ENCODE results near the gene POLG. TPM values are rescaled to one million over a fixed set of nuclear protein-coding genes. Genes with fewer than 3 reads are reported as not detected.

POLG gene
- polyA plus RNA-seq, 6 donors from 2014 or later: 23.7 to 61.3 (median 28.5) TPM

DNA sequence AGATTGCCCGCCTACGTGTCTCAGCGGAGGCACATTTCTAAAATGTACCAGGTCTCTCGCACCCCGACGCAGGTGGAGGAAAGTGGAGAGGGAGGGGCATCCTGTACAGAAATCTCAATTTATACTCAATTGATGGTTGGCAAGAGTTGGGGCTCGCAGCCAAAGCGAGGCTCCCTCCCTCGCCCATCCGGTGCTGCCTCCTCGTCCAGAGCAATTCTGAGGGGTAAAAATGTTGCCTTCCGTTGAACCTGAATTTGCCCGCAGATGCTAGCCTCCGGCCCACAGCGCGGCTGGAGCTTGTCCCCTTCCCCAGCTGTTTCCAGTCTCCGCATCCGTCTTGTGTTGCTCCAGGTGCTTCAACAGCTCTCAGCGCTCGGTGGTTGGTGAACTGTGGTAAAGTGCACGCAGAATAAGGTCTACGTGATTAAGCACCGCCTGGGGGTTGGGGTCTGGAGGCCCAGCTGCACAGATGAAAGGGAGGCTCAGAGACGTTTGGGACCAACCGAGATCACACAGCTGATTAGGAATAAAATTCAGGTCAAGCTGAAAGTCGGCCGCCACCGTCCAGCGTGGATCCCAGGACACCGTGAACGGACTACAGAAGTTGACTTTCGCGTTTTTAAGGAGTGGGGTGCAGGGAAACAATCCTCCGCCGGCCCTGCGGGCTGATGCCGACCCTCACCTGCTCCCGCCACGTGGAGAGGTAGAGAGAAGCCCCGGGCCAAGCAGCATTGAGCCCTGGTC, 846 bp upstream of the POLG start:
- peak; percentile 7 for ATAC-seq (ENCODE audit: low read depth in 2 of 2)
- peaks cover 0 to 6% (median 4%) of the 10 kb centered on the region in 7 donors for H3K9me3 Mint-ChIP-seq

DNA sequence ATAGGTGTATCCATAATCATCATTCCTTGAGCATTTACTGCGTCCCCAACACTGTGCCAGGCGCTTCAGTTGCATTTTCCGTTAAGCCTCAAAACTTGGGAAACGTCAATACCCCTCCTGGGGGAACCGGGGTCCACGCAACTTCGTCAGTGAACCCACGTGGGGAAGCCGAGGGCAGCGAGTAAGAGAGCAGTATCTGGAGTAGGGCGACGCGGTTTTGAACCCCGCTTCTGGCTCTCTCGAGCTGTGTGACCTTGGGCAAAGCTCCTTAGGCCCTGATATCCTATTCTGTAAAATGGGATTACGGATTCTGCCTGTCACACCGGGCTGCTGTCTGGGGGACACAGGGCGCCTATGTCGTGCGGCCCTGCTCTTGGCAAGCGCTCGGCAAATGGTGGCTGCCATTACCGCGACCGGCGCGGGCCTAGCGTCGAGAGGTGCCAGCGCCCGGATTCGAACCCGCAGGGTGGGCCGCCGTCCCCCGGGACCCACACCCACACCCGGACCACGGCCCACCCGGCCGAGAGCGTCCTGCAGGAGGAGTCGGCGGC, 590 bp downstream of the POLG start:
- H3K27me3 Mint-ChIP-seq: peaks cover 0 to 7% (median 5%) of the 10 kb centered on the region in 3 donors
- H3K27ac Mint-ChIP-seq: peak overlapping the region; percentile 26 to 100 (median 44)
- H3K4me3 Mint-ChIP-seq: peak overlapping the region; percentile 73 to 95 (median 86)
- peaks cover 7 to 12% of the 10 kb centered on the region in 2 donors for H3K36me3 Mint-ChIP-seq
- ATAC-seq (ENCODE audit: low read depth in 2 of 2): no peak
- peaks cover 0 to 6% (median 4%) of the 10 kb centered on the region in 7 donors for H3K9me3 Mint-ChIP-seq
- peaks cover 32 to 56% (median 44%) of the 10 kb centered on the region in 3 donors for H3K4me1 Mint-ChIP-seq
- DNase-seq: no peak

More for the DNA sequence above, 846 bp upstream of the POLG start:
- Mint-ChIP-seq H3K36me3 (peaks cover 7 to 8% of the 10 kb centered on the region in 2 donors), H3K4me1 (peaks cover 28 to 46% (median 38%) of the 10 kb centered on the region in 3 donors), H3K27me3 (peaks cover 0 to 7% (median 5%) of the 10 kb centered on the region in 3 donors), H3K27ac (peak overlapping the region; percentile 92 to 100 (median 100)), H3K4me3 (peak overlapping the region; percentile 85 to 97 (median 94))
- DNase-seq: peak; percentile 42

DNA sequence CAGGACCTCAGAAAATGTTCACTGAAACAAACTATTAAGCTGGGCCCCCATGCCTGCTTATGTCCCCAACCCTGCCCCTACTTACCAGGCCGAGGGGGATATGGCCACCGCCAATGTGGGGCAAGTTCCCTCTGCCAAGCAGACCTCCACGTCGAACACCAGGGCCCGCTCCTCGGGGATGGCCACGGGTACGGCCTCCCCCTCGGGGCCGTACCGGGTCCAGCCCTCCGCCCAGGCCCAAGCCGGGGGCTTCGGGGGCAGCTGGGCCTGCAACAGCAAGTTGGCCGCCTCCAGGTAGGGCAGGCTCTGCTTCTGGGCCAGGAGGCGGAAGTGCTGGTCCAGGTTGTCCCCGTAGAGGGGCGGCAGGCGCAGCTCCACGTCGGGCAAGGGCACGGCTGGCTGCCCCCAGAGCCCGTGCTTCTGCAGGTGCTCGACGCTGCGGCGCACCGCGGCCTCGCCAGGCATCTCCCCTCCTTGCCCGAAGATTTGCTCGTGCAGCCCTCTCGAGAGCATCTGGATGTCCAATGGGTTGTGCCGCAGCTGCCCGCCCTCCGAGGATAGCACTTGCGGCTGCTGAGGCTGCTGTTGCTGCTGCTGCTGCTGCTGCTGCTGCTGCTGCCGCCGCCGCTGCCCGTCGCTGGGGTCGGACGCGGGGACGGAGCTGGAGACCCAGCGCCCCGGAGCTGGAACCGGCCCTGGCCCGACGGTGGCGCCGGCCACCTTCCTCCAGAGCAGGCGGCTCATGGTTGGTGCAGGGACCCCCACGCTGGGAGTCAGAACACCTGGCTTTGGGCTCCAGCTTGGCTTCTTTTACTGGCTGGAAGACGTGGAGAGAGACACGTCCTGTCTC, 1.4 kb downstream of the POLG start:
- peaks cover 0 to 6% (median 4%) of the 10 kb centered on the region in 7 donors for H3K9me3 Mint-ChIP-seq
- H3K4me1 Mint-ChIP-seq: peaks cover 32 to 56% (median 44%) of the 10 kb centered on the region in 3 donors
- peak overlapping the region in 4 of 6 donors; percentile 66 to 87 (median 72) for H3K27ac Mint-ChIP-seq
- H3K36me3 Mint-ChIP-seq: peaks cover 7 to 12% of the 10 kb centered on the region in 2 donors
- no peak for DNase-seq
- H3K4me3 Mint-ChIP-seq: peak overlapping the region; percentile 73 to 95 (median 86)
- no peak for ATAC-seq (ENCODE audit: low read depth in 2 of 2)
- peaks cover 0 to 7% (median 5%) of the 10 kb centered on the region in 3 donors for H3K27me3 Mint-ChIP-seq

DNA sequence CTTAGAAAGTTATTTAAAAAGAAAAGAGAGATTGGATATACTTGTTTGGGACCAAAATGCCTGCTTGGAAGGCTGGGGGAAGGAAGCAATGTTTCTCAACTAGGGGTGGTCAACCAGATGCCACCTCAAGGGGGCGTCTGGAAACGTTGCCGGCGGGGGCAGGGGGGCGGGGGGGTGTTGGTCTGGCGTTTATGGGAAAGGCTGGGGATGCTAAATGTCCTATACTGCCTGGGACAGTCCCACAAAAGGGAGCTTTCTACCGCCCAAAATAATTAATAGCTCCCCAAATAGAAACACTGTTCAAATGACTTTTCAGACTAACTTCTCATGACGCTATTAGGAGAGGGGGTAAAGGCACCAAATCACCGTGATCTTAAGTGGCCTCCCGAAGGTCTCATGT, 2.2 kb downstream of the POLG start:
- no peak for DNase-seq
- Mint-ChIP-seq H3K4me1 (peaks cover 35 to 58% (median 44%) of the 10 kb centered on the region in 3 donors), H3K36me3 (peaks cover 7 to 12% of the 10 kb centered on the region in 2 donors)

DNA sequence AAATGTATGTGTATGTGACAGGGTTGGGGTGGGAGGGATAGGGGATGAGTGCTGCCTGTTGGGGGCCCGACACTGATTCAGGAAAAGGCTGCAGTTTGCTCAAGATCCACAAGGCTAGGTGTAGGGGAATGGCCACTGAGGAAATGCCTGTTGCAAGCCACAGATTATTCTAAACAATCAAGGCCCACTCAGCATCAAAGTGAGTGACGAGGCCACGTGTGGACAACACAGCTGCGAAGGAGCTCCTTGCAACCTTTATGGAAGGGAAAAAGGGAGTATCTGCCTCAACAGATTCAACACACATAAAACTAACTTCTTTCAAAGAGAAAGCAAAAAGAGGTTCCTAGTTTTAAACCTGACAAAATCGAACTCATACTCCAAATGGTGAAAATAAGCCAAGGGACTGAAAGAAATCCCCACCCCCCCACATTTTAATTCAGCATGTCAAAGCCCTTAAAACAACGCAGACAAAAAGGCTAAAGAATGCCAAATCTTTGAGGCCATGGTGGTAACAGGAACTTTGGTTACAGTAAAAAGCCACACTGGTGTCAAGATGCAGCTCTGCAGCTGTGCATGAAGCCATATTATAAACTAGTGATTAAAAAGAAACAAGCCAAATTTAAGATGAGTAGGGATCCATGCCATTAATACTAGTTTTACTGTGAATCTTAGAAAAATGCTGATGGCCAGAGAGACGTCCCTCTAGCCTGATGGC, 3.6 kb downstream of the POLG start:
- H3K36me3 Mint-ChIP-seq: peaks cover 12 to 14% of the 10 kb centered on the region in 2 donors
- H3K27ac Mint-ChIP-seq: no peak overlapping the region
- H3K4me3 Mint-ChIP-seq: peak overlapping the region in 2 of 8 donors; percentile 79 to 85
- ATAC-seq (ENCODE audit: low read depth in 2 of 2) (no peak), DNase-seq (no peak)
- H3K9me3 Mint-ChIP-seq: peaks cover 0 to 6% (median 4%) of the 10 kb centered on the region in 7 donors
- peaks cover 0 to 7% (median 5%) of the 10 kb centered on the region in 3 donors for H3K27me3 Mint-ChIP-seq
- peaks cover 39 to 50% (median 44%) of the 10 kb centered on the region in 3 donors for H3K4me1 Mint-ChIP-seq

More for the DNA sequence above, 2.2 kb downstream of the POLG start:
- Mint-ChIP-seq H3K4me3 (peak overlapping the region; percentile 44 to 85 (median 72)), H3K27me3 (peaks cover 0 to 7% (median 5%) of the 10 kb centered on the region in 3 donors), H3K9me3 (peaks cover 0 to 6% (median 4%) of the 10 kb centered on the region in 7 donors), H3K27ac (peak overlapping the region in 4 of 6 donors; percentile 66 to 87 (median 72))
- no peak for ATAC-seq (ENCODE audit: low read depth in 2 of 2)

DNA sequence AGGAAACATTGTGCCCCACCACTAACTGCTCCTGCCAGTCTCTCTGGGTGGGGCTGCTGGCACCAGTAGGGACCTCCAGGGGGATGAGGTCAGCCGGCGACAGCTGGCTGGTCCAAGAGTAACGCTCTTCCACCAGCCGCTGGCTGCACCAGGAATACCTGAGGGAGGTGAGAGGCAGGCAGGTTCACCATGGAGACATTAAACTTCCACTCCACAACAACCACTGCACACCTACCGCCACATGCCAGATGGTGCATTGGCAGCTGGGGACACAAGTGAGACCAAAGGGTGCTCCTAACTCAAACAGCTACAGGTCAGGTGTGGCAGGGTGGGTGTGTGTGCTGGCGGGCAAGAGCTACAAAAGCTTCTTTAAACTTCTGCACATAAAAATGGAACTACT, 4.5 kb downstream of the POLG start:
- Mint-ChIP-seq H3K27ac (peak overlapping the region in 1 of 6 donors; percentile 44), H3K9me3 (peaks cover 0 to 5% (median 4%) of the 10 kb centered on the region in 7 donors), H3K27me3 (peaks cover 0 to 6% (median 5%) of the 10 kb centered on the region in 3 donors), H3K36me3 (peaks cover 12% of the 10 kb centered on the region in 2 donors), H3K4me1 (peaks cover 34 to 42% (median 37%) of the 10 kb centered on the region in 3 donors), H3K4me3 (peak overlapping the region in 2 of 8 donors; percentile 21 to 66)
- no peak for DNase-seq
- ATAC-seq (ENCODE audit: low read depth in 2 of 2): no peak

DNA sequence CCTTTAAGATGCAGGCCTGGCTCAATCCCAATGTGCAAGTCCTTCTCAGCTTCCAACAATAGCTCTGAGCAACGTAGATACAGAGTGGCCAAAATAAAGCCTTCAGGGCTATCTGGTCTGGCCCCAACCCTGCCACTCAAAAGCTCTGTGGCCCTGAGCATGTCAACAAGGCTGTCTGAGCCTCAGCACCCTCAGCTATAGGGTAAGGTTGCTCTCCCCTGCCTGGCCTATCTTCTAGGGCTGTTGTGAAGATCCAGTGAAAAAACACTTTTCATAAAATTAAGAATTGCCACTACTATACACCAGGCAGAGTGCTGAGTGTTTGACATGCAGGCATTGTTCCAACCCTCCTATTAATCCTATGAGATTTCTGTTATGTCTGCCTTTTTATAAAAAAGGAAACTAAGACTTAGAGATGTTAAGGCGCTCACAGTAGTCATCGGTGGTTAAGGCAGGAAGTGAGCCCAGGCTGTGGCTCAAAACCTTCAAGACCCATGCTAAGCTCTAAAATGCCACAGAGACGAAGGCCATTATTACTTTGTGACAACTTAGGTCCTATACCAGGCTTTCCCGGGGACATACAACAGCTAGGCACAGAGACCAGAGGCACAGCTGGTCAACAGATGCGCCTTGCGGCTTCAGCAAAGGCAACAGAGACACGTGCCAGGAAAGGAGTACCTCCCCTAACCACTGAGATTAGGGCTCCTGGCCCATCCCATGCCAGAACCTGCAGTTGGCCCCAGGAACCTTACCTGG, 5.1 kb downstream of the POLG start:
- peak overlapping the region in 1 of 8 donors; percentile 66 for H3K4me3 Mint-ChIP-seq
- H3K36me3 Mint-ChIP-seq: peaks cover 8 to 12% of the 10 kb centered on the region in 2 donors
- ATAC-seq (ENCODE audit: low read depth in 2 of 2): no peak
- H3K27me3 Mint-ChIP-seq: peaks cover 0 to under 1% (median 0%) of the 10 kb centered on the region in 3 donors
- peaks cover 34 to 39% (median 37%) of the 10 kb centered on the region in 3 donors for H3K4me1 Mint-ChIP-seq
- H3K27ac Mint-ChIP-seq: peak overlapping the region in 2 of 6 donors; percentile 1 to 86
- no peaks in the 10 kb centered on the region for H3K9me3 Mint-ChIP-seq
- no peak for DNase-seq

DNA sequence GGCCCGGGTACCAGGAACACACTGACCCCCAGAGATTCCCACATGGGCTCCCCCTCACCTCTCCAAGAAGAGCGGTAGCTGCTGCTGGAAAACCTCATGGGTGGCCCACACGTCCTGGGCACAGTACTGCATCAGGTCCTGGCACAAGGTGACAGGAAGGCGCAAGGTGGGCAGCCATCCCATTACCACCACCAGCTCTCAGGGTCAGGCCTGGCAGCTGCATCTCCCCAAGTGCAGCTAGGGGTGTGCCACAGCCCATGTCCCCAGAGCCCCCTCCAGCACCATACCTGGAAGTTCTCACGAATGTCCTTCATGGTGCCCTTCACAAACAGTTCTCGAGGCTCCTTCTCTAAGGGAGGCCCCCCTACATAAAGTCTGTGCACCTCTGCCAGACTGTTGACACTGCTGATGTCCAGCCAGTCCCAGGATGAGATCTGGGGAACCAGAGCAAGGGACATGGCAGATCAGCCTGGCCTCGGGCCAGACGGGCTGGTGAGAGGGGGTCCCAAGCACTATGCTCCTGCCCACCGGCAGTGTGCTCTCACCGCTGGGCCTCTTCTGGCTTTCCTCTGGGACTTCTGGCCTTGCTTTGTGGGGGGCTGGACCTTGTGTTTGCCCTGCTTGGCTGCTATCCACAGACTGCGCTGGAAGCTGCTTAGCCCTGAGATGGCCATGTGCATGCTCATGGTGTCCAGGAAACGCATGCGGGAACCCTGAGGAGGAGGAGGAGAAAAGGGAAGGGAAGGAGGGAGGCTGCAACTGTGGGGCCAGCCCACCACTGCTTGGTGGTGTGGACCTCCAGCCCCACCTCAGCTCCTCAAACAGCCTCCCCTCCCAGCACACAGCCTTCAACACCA, 6.0 kb downstream of the POLG start:
- DNase-seq: no peak
- no peaks in the 10 kb centered on the region for H3K9me3 Mint-ChIP-seq
- no peaks in the 10 kb centered on the region for H3K27me3 Mint-ChIP-seq
- ATAC-seq (ENCODE audit: low read depth in 2 of 2): no peak
- peaks cover 8 to 18% of the 10 kb centered on the region in 2 donors for H3K36me3 Mint-ChIP-seq
- peaks cover 36 to 44% (median 39%) of the 10 kb centered on the region in 3 donors for H3K4me1 Mint-ChIP-seq
- no peak overlapping the region for H3K4me3 Mint-ChIP-seq
- no peak overlapping the region for H3K27ac Mint-ChIP-seq

DNA sequence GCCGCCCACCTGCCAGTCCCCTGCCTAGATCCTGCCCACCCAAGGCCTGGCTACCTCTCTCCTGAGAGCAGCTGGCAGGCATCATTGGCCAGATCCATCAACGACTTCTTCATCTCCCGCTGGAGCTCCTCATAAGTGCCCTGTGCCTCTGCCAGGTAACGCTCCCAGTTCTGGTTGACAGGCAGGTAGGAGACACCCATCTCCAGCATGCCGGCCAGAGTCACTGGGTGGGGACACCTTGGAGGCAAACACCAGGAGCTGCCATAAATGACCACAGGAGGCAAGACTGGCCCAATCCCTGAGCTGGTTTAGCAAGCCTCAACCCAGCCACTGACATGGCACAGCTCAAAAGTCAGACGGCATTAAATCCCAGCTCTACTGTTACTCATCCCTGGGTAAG, 7.5 kb downstream of the POLG start:
- no peak for ATAC-seq (ENCODE audit: low read depth in 2 of 2)
- Mint-ChIP-seq H3K9me3 (no peaks in the 10 kb centered on the region), H3K4me3 (no peak overlapping the region), H3K27me3 (no peaks in the 10 kb centered on the region), H3K27ac (no peak overlapping the region), H3K4me1 (peaks cover 29 to 36% (median 35%) of the 10 kb centered on the region in 3 donors), H3K36me3 (peaks cover 8 to 18% of the 10 kb centered on the region in 2 donors)
- no peak for DNase-seq

DNA sequence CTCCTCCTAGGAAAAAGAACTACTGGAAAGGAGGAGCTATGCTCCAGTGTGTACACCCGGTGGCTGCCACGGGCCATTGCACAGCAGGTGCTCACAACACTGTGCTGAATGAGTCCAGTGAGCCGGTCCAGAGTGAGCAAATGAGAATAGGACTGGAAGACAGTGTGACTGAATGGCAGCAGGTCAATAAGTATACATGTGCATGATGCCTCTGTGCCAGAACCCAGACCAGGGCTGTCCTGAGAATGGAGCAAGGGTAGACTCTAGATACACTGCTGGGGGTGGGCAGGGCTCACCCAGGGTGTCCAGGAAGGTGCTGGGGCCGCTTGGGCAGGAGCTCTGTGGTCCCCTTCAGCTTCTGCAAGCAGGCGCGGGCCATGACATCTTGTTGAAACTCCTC, 8.3 kb downstream of the POLG start:
- no peaks in the 10 kb centered on the region for H3K27me3 Mint-ChIP-seq
- peak overlapping the region in 1 of 6 donors; percentile 65 for H3K27ac Mint-ChIP-seq
- DNase-seq: no peak
- peak overlapping the region in 1 of 8 donors; percentile 9 for H3K4me3 Mint-ChIP-seq
- peaks cover 8 to 18% of the 10 kb centered on the region in 2 donors for H3K36me3 Mint-ChIP-seq
- ATAC-seq (ENCODE audit: low read depth in 2 of 2): no peak
- no peaks in the 10 kb centered on the region for H3K9me3 Mint-ChIP-seq
- peaks cover 23 to 28% (median 27%) of the 10 kb centered on the region in 3 donors for H3K4me1 Mint-ChIP-seq

DNA sequence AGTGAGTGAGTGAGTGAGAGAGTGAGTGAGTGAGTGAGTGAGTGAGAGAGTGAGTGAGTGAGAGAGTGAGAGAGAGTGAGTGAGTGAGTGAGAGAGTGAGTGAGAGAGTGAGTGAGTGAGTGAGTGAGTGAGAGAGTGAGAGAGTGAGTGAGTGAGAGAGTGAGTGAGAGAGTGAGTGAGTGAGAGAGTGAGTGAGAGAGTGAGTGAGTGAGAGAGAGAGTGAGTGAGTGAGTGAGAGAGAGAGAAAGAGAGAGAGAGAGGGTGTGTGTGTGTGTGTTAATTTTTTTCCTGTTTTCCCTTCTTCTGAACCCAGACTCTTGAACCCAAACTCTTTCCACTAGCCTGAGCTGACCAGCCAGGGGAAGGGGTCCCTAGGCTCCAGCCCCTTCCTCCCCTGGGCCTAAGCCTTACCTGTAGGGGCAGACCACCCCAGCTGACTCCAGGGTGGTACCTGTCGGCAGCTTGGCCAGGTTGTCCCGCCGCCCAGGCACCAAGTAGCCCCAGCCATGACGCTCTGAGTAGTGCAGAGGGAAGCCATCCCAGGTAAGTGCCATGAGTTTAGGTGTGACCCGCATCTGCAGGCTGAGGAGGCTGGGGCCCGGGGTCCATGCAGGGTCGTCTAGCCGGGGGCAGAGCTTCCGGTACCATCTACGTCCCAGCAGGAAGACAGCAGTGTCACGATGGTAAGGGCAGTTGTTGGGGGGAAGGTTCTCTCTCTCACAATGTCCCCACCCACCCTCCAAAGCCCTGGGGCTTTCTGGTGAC, 9.4 kb downstream of the POLG start:
- H3K4me3 Mint-ChIP-seq: no peak overlapping the region
- peak overlapping the region in 1 of 6 donors; percentile 87 for H3K27ac Mint-ChIP-seq

More for the DNA sequence above, 9.4 kb downstream of the POLG start:
- no peak for DNase-seq
- H3K4me1 Mint-ChIP-seq: peaks cover 16 to 17% (median 17%) of the 10 kb centered on the region in 3 donors
- H3K36me3 Mint-ChIP-seq: peaks cover 7 to 24% of the 10 kb centered on the region in 2 donors
- ATAC-seq (ENCODE audit: low read depth in 2 of 2): no peak
- H3K27me3 Mint-ChIP-seq: no peaks in the 10 kb centered on the region
- no peaks in the 10 kb centered on the region for H3K9me3 Mint-ChIP-seq
